Central memory CD8-positive, alpha-beta T cell (primary cell): ENCODE data around the gene MEX3A.
"Not testable (repeated sequence)": the region's sequence is repeated elsewhere in the genome, so short reads cannot be mapped to it uniquely, and the experiment has no call there.

ENCODE experiments used
- ATAC-seq: fragments of 150-1000 bp; cut with Tn5 transposase; replicated peaks from 2 replicates; pipeline ENCODE4 v1.10.0; 2022; ENCODE audit warnings: mild to moderate bottlenecking, moderate FRiP score, moderate number of reproducible peaks; ENCODE audit not compliant: poor library complexity, severe bottlenecking; ENCODE audit errors: extremely low read depth
- DNase-seq, 2 donors: peaks; one replicate each; pipeline ENCODE4 v3.0.0; 2021; ENCODE audit warnings: low spot score in 2 of 2
- H3K27ac Mint-ChIP-seq: one replicate; pipeline ENCODE4 v1.8.0; 2022; ENCODE audit warnings: low read depth, mild to moderate bottlenecking, moderate library complexity, mixed read lengths
- H3K27me3 Mint-ChIP-seq: one replicate; pipeline ENCODE4 v1.8.0; 2022; ENCODE audit warnings: mixed read lengths
- H3K36me3 Mint-ChIP-seq: one replicate; pipeline ENCODE4 v1.8.0; 2022; ENCODE audit warnings: mild to moderate bottlenecking, moderate library complexity, mixed read lengths; ENCODE audit not compliant: insufficient read depth
- H3K4me1 Mint-ChIP-seq: one replicate; pipeline ENCODE4 v1.8.0; 2022; ENCODE audit warnings: mixed read lengths
- H3K4me3 Mint-ChIP-seq: one replicate; pipeline ENCODE4 v1.8.0; 2022; ENCODE audit warnings: mild to moderate bottlenecking, moderate library complexity, mixed read lengths
- H3K9me3 Mint-ChIP-seq: one replicate; pipeline ENCODE4 v1.8.0; 2022; ENCODE audit warnings: mixed read lengths

Gene MEX3A

DNA sequence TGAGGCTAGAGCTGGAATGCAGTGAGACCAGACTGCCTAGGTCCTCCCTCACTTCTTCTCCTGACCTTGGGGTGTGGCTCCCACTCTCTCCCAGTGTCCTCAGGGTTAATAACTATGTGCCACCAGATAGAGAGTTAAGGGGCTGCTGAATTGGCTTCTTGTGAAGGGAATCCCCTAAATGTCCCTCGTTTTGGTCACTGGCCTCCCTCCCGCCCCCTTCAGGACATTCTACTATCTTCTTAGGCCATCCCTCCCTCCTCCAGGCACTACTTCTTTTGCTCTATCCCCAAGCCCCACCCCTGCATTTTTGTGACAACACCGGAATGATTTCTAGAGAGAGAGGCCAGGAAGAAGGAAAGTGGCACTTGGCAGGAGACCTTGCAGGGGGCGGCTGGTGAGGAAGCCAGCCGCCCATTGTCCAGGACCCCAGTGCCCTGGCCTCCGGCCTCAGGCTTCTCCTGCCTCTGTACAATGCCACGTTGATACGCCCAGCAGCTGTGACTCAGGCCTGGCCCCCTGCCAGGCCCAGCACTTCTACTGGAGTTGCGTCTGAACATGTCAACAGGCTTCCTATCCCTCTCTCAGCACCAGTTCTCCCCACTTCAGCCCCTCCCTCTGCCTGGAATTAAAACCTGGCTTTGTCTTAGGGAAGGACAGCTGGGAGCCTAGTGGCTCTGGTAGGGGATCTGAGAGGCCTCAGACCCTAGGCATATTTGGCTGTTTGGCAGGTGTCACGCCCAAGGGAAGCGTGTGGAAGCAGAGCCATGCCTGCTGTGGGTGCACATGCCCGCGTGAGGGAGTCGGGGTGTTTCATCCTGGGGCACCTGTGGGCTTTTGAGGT is 41.3 kb upstream of the MEX3A start:
- Mint-ChIP-seq H3K4me1 (peaks cover 70% of the 10 kb centered on the region), H3K36me3 (peaks cover 69% of the 10 kb centered on the region), H3K9me3 (no peaks in the 10 kb centered on the region), H3K4me3 (peak overlapping the region; percentile 44), H3K27ac (peak overlapping the region; percentile 97), H3K27me3 (no peaks in the 10 kb centered on the region)
- ATAC-seq = no peak
- DNase-seq = peak in 1 of 2 donors; percentile 38

DNA sequence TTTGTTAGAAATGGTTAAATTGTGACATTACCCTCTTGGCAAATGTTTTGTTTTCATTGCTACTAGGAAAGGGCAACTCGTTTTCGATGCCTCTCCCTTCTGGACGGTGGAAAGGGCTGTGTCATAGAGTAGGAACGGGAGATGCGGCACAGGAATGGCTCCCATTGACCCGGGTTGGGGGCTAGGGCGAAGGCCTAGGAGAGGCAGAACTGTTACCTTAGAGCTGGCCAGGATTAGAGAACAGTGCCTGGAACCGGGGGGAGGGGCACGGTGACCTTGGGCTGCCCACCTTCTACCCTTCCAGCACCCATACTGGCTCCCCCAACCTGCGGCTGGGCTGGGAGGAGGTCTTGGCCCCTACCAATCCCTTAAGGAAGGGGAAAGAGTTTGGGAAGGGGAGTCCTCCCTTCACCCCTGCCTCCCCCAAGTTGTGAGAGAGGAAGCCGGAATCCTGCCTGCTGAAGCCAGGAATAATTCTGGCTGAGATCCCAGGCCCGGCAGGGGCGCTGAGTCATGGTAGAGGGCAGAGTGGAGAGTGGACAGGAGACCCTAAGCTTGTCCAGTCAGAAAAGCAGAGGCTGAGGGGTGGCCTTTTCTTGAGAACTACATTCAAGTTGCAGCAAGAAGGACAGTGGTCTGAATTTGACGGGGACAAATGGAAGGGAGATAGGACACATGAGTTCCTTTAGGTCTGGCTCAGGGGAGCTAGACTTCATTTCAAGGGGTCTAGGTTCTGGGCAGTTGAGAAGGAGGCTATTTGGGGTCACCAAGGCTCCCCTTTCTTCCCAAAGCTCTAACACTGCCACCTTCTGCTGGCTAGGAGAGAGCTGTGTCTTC is 40.5 kb upstream of the MEX3A start:
- peak overlapping the region; percentile 97 for H3K27ac Mint-ChIP-seq
- no peak for DNase-seq
- H3K36me3 Mint-ChIP-seq = peaks cover 70% of the 10 kb centered on the region
- peaks cover 72% of the 10 kb centered on the region for H3K4me1 Mint-ChIP-seq
- H3K27me3 Mint-ChIP-seq = no peaks in the 10 kb centered on the region
- ATAC-seq = no peak
- no peaks in the 10 kb centered on the region for H3K9me3 Mint-ChIP-seq
- peak overlapping the region; percentile 44 for H3K4me3 Mint-ChIP-seq

DNA sequence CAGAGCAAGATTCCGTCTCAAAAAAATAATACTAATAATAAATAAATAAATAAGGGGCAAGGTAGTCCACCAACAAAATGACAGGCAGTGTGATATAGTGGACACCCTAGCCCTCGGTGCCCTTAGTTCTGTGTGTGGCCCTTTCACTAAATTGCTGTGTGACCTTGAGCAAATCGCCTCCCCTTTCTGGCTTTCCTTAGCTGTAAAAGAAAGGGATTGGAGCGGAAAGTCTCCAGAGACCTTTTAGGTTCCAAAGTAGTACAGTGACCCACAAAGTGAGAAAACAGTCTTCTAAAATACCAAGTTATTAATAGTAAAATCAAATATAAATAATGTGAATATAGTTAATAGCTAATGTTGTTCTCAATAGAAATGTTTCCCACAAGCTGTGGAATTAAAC is 39.8 kb upstream of the MEX3A start:
- Mint-ChIP-seq H3K27me3 (no peaks in the 10 kb centered on the region), H3K36me3 (peaks cover 67% of the 10 kb centered on the region), H3K9me3 (no peaks in the 10 kb centered on the region), H3K4me3 (peak overlapping the region; percentile 19), H3K27ac (peak overlapping the region; percentile 97), H3K4me1 (peaks cover 65% of the 10 kb centered on the region)
- no peak for DNase-seq
- ATAC-seq = no peak

DNA sequence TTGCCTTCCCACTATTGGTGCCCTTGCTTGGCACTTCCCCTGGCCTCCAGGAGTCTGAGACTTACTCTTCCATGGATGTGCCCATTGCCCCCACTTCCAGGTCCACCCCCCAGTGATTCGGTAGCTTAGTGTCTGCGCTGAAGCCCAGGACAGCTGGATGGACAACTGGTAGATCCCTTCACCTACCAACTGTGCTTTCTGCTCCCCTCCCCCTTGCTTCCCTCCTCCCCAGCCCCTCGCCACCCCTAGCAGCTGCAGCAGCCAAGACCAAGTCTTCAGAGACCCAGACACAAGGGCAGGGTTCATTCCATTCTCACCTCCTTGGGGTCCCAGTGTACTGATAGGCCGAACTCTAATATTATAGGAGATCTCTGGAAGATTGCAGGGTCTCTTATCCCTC is 39.2 kb upstream of the MEX3A start:
- no peak overlapping the region for H3K27ac Mint-ChIP-seq
- no peak overlapping the region for H3K4me3 Mint-ChIP-seq
- ATAC-seq (no peak), DNase-seq (no peak)
- peaks cover 61% of the 10 kb centered on the region for H3K4me1 Mint-ChIP-seq
- peaks cover 66% of the 10 kb centered on the region for H3K36me3 Mint-ChIP-seq
- no peaks in the 10 kb centered on the region for H3K9me3 Mint-ChIP-seq
- no peaks in the 10 kb centered on the region for H3K27me3 Mint-ChIP-seq

DNA sequence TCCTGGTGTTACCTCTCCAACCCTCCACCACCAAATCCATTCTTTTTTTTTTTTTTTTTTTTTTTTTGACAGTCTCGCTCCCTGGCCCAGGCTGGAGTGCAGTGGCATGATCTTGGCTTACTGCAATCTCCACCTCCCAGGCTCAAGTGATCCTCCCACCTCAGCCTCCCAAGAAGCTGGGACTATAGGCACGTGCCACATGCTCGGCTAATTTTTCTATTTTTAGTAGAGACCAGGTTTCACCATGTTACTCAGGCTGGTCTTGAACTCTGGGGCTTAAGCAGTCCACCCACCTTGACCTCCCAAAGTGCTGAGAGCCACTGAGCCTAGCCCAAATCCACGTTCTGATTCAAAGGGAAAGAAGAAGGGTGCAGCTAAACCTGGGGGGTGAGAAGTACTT is 38.7 kb upstream of the MEX3A start:
- not testable (repeated sequence) for ATAC-seq, H3K4me3 Mint-ChIP-seq, DNase-seq, H3K9me3 Mint-ChIP-seq, H3K27me3 Mint-ChIP-seq, H3K27ac Mint-ChIP-seq
- Mint-ChIP-seq H3K36me3 (peaks cover 61% of the 10 kb centered on the region), H3K4me1 (peaks cover 61% of the 10 kb centered on the region)

DNA sequence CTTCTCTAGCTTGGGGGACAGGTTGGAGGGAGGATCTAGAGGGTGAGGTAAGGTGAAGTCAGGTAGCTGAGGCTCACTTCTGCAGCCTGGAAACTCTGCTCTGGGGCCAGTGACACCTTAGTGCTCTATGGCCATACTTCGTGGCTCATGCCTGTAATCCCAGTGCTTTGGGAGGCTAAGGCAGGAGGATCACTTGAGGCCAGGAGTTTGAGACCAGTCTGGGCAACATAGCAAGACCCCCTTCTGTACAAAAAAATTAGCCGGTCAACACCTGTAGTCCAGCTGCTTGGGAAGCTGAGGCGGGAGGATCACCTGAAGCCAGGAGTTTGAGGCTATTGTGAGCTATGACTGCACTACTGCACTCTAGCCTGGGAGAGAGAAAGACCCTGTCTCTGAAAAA is 38.1 kb upstream of the MEX3A start:
- no peak for DNase-seq
- Mint-ChIP-seq H3K4me3 (peak overlapping the region; percentile 48), H3K4me1 (peaks cover 61% of the 10 kb centered on the region), H3K27me3 (no peaks in the 10 kb centered on the region), H3K27ac (peak overlapping the region; percentile 11), H3K9me3 (no peaks in the 10 kb centered on the region), H3K36me3 (peaks cover 58% of the 10 kb centered on the region)
- no peak for ATAC-seq

DNA sequence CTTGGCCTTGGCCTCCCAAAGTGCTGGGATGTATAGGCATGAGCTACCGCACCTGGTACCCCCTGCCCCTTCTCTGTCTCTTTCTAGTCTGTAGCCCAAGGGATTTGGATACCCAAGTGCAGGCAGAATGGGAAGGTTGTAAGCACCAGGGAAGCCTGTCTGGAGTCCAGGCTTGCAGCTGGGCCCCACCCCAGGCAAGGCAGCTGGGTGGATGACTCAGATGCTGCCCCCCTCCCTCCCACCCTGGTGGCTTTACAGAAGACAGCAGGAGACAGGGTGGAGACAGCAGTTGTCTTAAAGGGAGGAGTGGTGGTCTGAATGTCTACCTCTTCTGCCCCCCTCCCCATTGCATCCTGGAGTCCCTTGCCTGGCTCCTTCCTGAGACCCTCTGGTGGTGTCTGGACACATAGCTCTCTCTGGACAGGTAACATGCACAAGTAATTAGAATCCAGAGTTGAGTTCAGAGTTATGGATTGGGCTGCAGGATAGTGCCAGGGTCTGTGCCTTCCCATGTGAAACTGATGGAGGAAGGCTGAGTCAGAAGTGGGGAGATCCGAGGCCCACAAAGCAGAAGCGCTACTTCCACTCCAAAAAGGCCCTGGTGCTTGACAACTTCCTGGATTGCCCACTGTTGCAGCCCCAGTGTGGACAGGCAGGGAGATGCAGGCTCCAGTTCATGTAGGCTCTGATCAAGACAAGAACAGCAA is 37.4 kb upstream of the MEX3A start:
- H3K27ac Mint-ChIP-seq = peak overlapping the region; percentile 11
- H3K9me3 Mint-ChIP-seq = no peaks in the 10 kb centered on the region
- H3K4me1 Mint-ChIP-seq = peaks cover 61% of the 10 kb centered on the region
- H3K27me3 Mint-ChIP-seq = no peaks in the 10 kb centered on the region
- H3K36me3 Mint-ChIP-seq = peaks cover 57% of the 10 kb centered on the region
- peak overlapping the region; percentile 48 for H3K4me3 Mint-ChIP-seq
- ATAC-seq (no peak), DNase-seq (no peak)

DNA sequence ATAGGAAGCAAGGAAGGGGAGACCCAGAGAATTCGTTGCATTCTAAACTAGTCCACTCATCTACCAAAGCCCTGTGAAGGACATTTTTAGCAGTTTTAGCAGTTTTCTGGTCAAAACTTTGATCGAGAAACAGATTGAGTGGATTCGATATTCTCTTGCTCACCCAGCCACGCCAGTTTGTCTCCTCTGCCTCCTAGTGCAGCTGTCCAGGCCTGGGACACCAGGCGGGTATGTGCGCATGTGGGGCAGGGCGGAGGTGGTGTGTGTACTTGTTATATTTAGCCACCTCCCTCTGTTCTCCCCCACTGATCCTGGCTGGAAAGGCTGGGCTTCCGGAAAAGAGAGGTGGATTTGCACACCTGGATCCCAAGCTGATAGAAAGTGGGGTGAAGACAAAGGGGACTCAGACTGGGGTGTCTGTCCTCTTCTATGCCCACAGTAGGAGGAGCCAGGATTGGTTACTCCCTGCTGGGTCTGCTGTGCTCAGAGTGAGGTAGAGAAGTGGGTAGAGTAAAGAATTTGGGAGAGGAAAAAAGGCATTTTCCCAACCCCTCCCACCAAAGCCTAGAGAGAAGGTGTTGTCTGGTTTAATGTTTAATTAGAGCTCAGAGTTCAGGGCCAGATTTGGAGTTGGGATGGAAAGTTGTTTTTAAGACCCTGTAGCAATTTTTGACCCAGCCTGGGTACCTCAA is 36.1 kb upstream of the MEX3A start:
- peaks cover 61% of the 10 kb centered on the region for H3K4me1 Mint-ChIP-seq
- peak overlapping the region; percentile 77 for H3K27ac Mint-ChIP-seq
- H3K4me3 Mint-ChIP-seq = peak overlapping the region; percentile 36

DNA sequence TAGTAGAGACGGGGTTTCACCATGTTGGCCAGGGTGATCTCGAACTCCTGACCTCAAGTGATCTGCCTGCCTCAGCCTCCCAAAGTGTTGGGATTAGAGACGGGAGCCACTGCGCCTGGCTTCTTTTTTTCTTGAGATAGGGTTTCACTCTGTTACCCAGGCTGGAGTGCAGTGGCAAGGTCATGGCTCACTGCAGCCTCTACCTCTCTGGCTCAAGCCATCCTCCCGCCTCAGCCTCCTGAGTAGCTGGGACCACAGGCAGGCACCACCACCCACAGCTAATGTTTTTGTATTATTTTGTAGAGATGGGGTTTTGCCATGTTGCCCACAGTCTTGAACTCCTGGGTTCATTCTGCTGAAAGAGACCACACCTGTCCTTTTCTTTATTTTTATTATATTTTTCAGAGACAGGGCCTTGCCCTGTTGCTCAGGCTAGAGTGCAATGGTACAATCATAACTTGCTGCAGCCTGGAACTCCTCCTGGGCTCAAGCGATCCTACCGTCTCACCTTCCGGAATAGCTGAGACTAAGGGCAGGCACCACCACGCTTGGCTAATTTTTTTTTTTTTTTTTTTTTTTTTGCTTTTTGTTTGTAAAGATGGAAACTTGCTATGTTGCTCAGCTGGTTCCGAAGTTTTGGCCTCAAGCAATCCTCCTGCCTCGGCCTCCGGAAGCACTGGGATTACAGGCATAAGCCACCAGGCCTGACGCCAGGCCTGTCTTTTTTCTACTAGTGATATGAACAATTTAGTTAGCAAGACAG is 35.3 kb upstream of the MEX3A start:
- peaks cover 53% of the 10 kb centered on the region for H3K4me1 Mint-ChIP-seq
- peak overlapping the region; percentile 36 for H3K4me3 Mint-ChIP-seq
- no peaks in the 10 kb centered on the region for H3K27me3 Mint-ChIP-seq
- peak overlapping the region; percentile 77 for H3K27ac Mint-ChIP-seq
- H3K36me3 Mint-ChIP-seq = peaks cover 49% of the 10 kb centered on the region
- no peaks in the 10 kb centered on the region for H3K9me3 Mint-ChIP-seq
- ATAC-seq (no peak), DNase-seq (no peak)

More for the DNA sequence above, 36.1 kb upstream of the MEX3A start:
- DNase-seq (no peak), ATAC-seq (no peak)
- Mint-ChIP-seq H3K9me3 (no peaks in the 10 kb centered on the region), H3K27me3 (no peaks in the 10 kb centered on the region), H3K36me3 (peaks cover 50% of the 10 kb centered on the region)

DNA sequence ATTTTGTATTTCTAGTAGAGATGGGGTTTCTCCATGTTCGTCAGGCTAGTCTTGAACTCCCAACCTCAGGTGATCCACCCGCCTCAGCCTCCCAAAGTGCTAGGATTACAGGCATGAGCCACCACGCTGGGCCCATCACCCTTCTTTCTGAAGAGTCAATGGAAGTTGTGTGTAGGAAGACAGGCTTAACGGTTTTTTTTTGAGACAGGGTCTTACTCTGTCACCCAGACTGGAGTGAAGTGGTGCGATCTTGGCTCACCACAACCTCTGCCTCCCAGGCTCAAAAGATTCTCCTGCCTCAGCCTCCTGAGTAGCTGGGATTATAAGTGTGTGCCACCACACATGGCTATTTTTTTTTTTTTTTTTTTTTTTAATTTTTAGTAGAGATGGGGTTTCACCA is 34.5 kb upstream of the MEX3A start:
- DNase-seq, H3K27me3 Mint-ChIP-seq, H3K9me3 Mint-ChIP-seq, ATAC-seq: not testable (repeated sequence)
- Mint-ChIP-seq H3K27ac (peak overlapping the region; percentile 77), H3K4me1 (peaks cover 49% of the 10 kb centered on the region), H3K36me3 (peaks cover 44% of the 10 kb centered on the region), H3K4me3 (peak overlapping the region; percentile 95)

DNA sequence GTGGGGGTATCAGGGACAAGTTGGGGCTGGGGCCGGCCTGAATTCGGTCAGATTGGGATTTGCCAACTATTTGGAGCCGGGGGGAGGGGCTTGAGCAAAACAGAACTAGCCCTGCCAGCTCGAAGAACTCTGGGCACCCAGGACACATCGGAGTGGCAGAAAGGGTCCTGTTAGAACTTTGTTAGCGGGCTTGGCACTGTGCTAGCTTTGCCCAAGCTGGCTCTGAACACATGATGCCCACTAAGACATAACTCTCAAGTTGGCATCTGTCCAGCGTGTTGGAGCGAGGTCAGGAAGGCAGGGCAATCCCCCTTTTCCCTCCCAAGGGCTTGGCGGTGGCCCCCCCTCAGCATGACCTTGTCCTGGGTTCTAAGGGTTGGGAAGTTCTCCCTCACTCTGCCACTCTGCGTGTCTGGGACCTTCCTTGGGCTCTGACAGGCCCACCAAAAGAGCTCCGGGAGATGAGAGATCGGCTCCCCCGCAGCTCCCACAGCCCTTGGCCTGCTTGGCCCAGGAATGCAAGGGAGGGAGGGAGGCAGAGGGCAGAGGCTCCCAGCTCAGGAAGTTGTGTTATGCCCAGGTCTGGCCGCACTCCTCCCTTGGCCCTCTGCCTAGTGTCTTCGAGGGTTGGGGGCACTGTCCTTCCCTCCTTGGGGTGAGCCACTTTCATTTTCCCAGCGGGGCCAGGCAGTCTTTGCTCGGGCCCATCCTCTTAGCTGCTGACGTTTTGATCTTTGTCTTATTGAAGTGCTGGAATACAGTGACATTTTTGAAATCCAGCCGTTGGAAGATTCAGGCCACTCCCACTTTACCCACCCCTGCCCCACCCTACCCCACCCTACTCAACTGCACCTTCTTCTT is 33.5 kb upstream of the MEX3A start:
- Mint-ChIP-seq H3K4me1 (peaks cover 49% of the 10 kb centered on the region), H3K27me3 (no peaks in the 10 kb centered on the region)
- no peak for DNase-seq

More for the DNA sequence above, 33.5 kb upstream of the MEX3A start:
- Mint-ChIP-seq H3K4me3 (peak overlapping the region; percentile 95), H3K36me3 (peaks cover 37% of the 10 kb centered on the region), H3K9me3 (no peaks in the 10 kb centered on the region), H3K27ac (peak overlapping the region; percentile 95)
- ATAC-seq = no peak
